Left forelimb (tissue), 1 donor: ENCODE measurements around the gene SEC31A.
"Not testable (repeated sequence)": the region's sequence is repeated elsewhere in the genome, so short reads cannot be mapped to it uniquely, and the experiment has no call there.

Experiments used
- DNase-seq: peaks from one replicate; pipeline ENCODE4 v3.0.0-alpha.2; 2018; ENCODE audit warnings: low spot score

The SEC31A gene

GRCh38 chr4:82833696-82834313 is 57.1 kb downstream of the SEC31A start:
- no peak for DNase-seq

- DNase-seq: not testable (repeated sequence)
Observed at GRCh38 chr4:82833060-82833459, 57.9 kb downstream of the SEC31A start.

GRCh38 chr4:82825425-82825824 is 65.5 kb downstream of the SEC31A start:
- no peak for DNase-seq

GRCh38 chr4:82823062-82823461 is 67.9 kb downstream of the SEC31A start:
- no peak for DNase-seq

- no peak for DNase-seq
Observed at GRCh38 chr4:82820689-82821088, 70.3 kb downstream of the SEC31A start.

- DNase-seq: no peak
Observed at GRCh38 chr4:82818664-82819662, 72.0 kb downstream of the SEC31A start.

- DNase-seq: not testable (repeated sequence)
Observed at GRCh38 chr4:82816874-82817273, 74.1 kb downstream of the SEC31A start.

GRCh38 chr4:82814034-82814433 is 76.9 kb downstream of the SEC31A start:
- no peak for DNase-seq

- no peak for DNase-seq
Observed at GRCh38 chr4:82811838-82812341, 79.1 kb downstream of the SEC31A start.

GRCh38 chr4:82811392-82811791 is 79.6 kb downstream of the SEC31A start:
- DNase-seq: no peak

- DNase-seq: no peak
Observed at GRCh38 chr4:82810176-82810575, 80.8 kb downstream of the SEC31A start.

GRCh38 chr4:82809619-82810018 is 81.3 kb downstream of the SEC31A start:
- DNase-seq: no peak

GRCh38 chr4:82803746-82804145 is 87.2 kb downstream of the SEC31A start:
- no peak for DNase-seq

- DNase-seq: no peak
Observed at GRCh38 chr4:82802911-82803310, 88.0 kb downstream of the SEC31A start.

GRCh38 chr4:82801910-82802521 is 88.9 kb downstream of the SEC31A start:
- DNase-seq: no peak

- no peak for DNase-seq
Observed at GRCh38 chr4:82799006-82799881, 91.7 kb downstream of the SEC31A start.

GRCh38 chr4:82798168-82799005 is 92.6 kb downstream of the SEC31A start, which contains the start of gene SCD5:
TSS of gene SCD5 (minus strand) at chr4:82798796. CDS start at chr4:82798537, 259 bp downstream.
- peak; percentile 86 for DNase-seq

- DNase-seq: no peak
Observed at GRCh38 chr4:82797405-82798111, 93.4 kb downstream of the SEC31A start.

- no peak for DNase-seq
Observed at GRCh38 chr4:82797040-82797404, 93.9 kb downstream of the SEC31A start.
